H1 (cell line): Measurements from ENCODE around the gene CERT1. TPM values are rescaled to one million over a fixed set of nuclear protein-coding genes. Genes with fewer than 3 reads are reported as not detected.

ENCODE experiments used
- CTCF ChIA-PET: fragments of 300-600 bp; sonication (Branson Sonifier 250); formaldehyde crosslinking; loops from one replicate; lab custom pipeline; 2021; ENCODE audit not compliant: partially characterized antibody; lab: Charles Lee
- POLR2A ChIA-PET: fragments of 300-600 bp; sonication (Branson Sonifier 250); formaldehyde crosslinking; loops from one replicate; lab custom pipeline; 2021; ENCODE audit warnings: inconsistent platforms; ENCODE audit not compliant: partially characterized antibody; lab: Charles Lee
- DNase-seq, 2 experiments: peaks; one replicate each; pipeline versions ENCODE4 v3.0.0 to v3.0.0-alpha.2; 2010 to 2022; ENCODE audit warnings: low spot score in 2 of 2, low read depth in 1 of 2, mixed read lengths in 1 of 2
- FAIRE-seq: peaks from 2 replicates; lab custom pipeline; 2011; peaks lifted over from hg19 to GRCh38; lab: Jason Lieb, UNC
- H2AFZ ChIP-seq: 2 replicates; pipeline ENCODE4 v1.8.1; 2012; ENCODE audit warnings: low read length, inconsistent platforms
- H2AK5ac ChIP-seq: 2 replicates; pipeline ENCODE4 v1.6.1; 2013; ENCODE audit warnings: low read depth, low read length
- H2BK120ac ChIP-seq: replicated peaks from 2 replicates; pipeline ENCODE3; 2013; ENCODE audit warnings: low read depth, low read length, inconsistent platforms
- H2BK12ac ChIP-seq: 2 replicates; pipeline ENCODE4 v1.6.1; 2013; ENCODE audit warnings: low read depth, low read length
- H2BK15ac ChIP-seq: 2 replicates; pipeline ENCODE4 v1.6.1; 2013; ENCODE audit warnings: low read length
- H2BK20ac ChIP-seq: 2 replicates; pipeline ENCODE4 v1.6.1; 2013; ENCODE audit warnings: low read length
- H2BK5ac ChIP-seq: 2 replicates; pipeline ENCODE4 v1.6.1; 2013; ENCODE audit warnings: low read depth, low read length
- H3K14ac ChIP-seq: 2 replicates; pipeline ENCODE4 v1.6.1; 2013; ENCODE audit warnings: inconsistent platforms; ENCODE audit not compliant: insufficient read length
- H3K18ac ChIP-seq: 2 replicates; pipeline ENCODE4 v1.6.1; 2013; ENCODE audit warnings: low read length; ENCODE audit errors: extremely low read depth
- H3K23ac ChIP-seq: 2 replicates; pipeline ENCODE4 v1.6.1; 2013; ENCODE audit warnings: inconsistent platforms; ENCODE audit not compliant: insufficient read length
- H3K23me2 ChIP-seq: 2 replicates; pipeline ENCODE4 v1.6.1; 2013; ENCODE audit warnings: low read depth, low read length
- H3K27ac ChIP-seq: 2 replicates; pipeline ENCODE4 v1.6.1; 2011; ENCODE audit warnings: low read depth, low read length, inconsistent platforms
- H3K27me3 ChIP-seq, 4 experiments: replicated peaks in 1 of 4; 1 replicate in 1 of 4; 2 replicates in 3 of 4; pipeline versions ENCODE4 v1.6.1 to v1.8.1; 2011 to 2013; ENCODE audit warnings: low read length in 3 of 4, mild to moderate bottlenecking in 3 of 4, inconsistent platforms in 2 of 4, mixed read lengths in 2 of 4, moderate library complexity in 1 of 4; ENCODE audit not compliant: control insufficient read depth in 3 of 4, insufficient read depth in 3 of 4; ENCODE audit errors: extremely low read depth in 1 of 4
- H3K36me3 ChIP-seq, 4 experiments: 2 replicates each; pipeline versions ENCODE4 v1.6.1 to v1.8.1; 2011 to 2013; ENCODE audit warnings: mild to moderate bottlenecking in 4 of 4, low read length in 3 of 4, moderate library complexity in 2 of 4, control low read depth in 1 of 4, inconsistent platforms in 1 of 4; ENCODE audit not compliant: insufficient read depth in 4 of 4, control insufficient read depth in 2 of 4
- H3K4ac ChIP-seq: replicated peaks from 2 replicates; pipeline ENCODE3; 2013; ENCODE audit warnings: low read length, low read depth, mixed read lengths, inconsistent platforms; ENCODE audit not compliant: insufficient read length
- H3K4me1 ChIP-seq, 4 experiments: replicated peaks in 1 of 4; 1 replicate in 1 of 4; 2 replicates in 3 of 4; pipeline versions ENCODE4 v1.6.1 to v1.8.1; 2011 to 2013; ENCODE audit warnings: low read length in 3 of 4, inconsistent platforms in 2 of 4, mixed read lengths in 1 of 4; ENCODE audit not compliant: insufficient read depth in 4 of 4, control insufficient read depth in 3 of 4
- H3K4me2 ChIP-seq, 2 experiments: 2 replicates each; pipeline versions ENCODE4 v1.6.1 to v1.8.1; 2011 to 2013; ENCODE audit warnings: low read depth in 2 of 2, low read length in 2 of 2, control low read depth in 1 of 2, inconsistent platforms in 1 of 2, mild to moderate bottlenecking in 1 of 2; ENCODE audit not compliant: insufficient read depth in 1 of 2
- H3K4me3 ChIP-seq, 4 experiments: fragments of 200-600, 300-600 bp in 1 of 4; sonication (generic), shearing (Covaris generic), sonication (Bioruptor Twin) in 1 of 4; 2 replicates each; pipeline versions ENCODE4 v1.5.1 to v1.8.1; 2011 to 2016; ENCODE audit warnings: low read length in 4 of 4, low read depth in 3 of 4, control low read depth in 2 of 4, inconsistent platforms in 2 of 4, mild to moderate bottlenecking in 2 of 4, mixed read lengths in 1 of 4, moderate library complexity in 1 of 4; ENCODE audit not compliant: insufficient read depth in 2 of 4; ENCODE audit errors: extremely low read depth in 1 of 4
- H3K56ac ChIP-seq: replicated peaks from 2 replicates; pipeline ENCODE3; 2013; ENCODE audit warnings: low read depth, mild to moderate bottlenecking, mixed read lengths, low read length, inconsistent platforms; ENCODE audit not compliant: insufficient read length
- H3K79me1 ChIP-seq: 2 replicates; pipeline ENCODE4 v1.6.1; 2013; ENCODE audit warnings: low read depth, low read length, control low read depth
- H3K79me2 ChIP-seq, 2 experiments: 2 replicates each; pipeline versions ENCODE4 v1.6.1 to v1.8.1; 2012 to 2013; ENCODE audit warnings: low read length in 2 of 2, mild to moderate bottlenecking in 2 of 2, inconsistent platforms in 1 of 2; ENCODE audit not compliant: insufficient read depth in 2 of 2, control insufficient read depth in 1 of 2
- H3K9ac ChIP-seq, 4 experiments: replicated peaks in 1 of 4; 1 replicate in 1 of 4; 2 replicates in 3 of 4; pipeline versions ENCODE4 v1.6.1 to v1.8.1; 2011 to 2013; ENCODE audit warnings: low read depth in 3 of 4, low read length in 3 of 4, control low read depth in 2 of 4, mild to moderate bottlenecking in 2 of 4, moderate library complexity in 2 of 4, inconsistent platforms in 1 of 4; ENCODE audit errors: extremely low read depth in 1 of 4
- H3K9me3 ChIP-seq, 2 experiments: 2 replicates each; pipeline versions ENCODE4 v1.6.1 to v1.8.1; 2012 to 2013; ENCODE audit warnings: mild to moderate bottlenecking in 2 of 2, moderate library complexity in 2 of 2, control low read depth in 1 of 2, inconsistent platforms in 1 of 2, low read depth in 1 of 2, low read length in 1 of 2, mixed read lengths in 1 of 2; ENCODE audit not compliant: insufficient read depth in 2 of 2
- H4K20me1 ChIP-seq, 2 experiments: replicated peaks in 1 of 2; 2 replicates each; pipeline versions ENCODE3 to v1.8.1; 2011 to 2013; ENCODE audit warnings: inconsistent platforms in 2 of 2, low read length in 2 of 2, mild to moderate bottlenecking in 1 of 2; ENCODE audit not compliant: insufficient read depth in 2 of 2, control insufficient read depth in 1 of 2
- H4K5ac ChIP-seq: 2 replicates; pipeline ENCODE4 v1.6.1; 2013; ENCODE audit warnings: low read length, low read depth, mixed read lengths, inconsistent platforms; ENCODE audit not compliant: insufficient read length
- H4K8ac ChIP-seq: 2 replicates; pipeline ENCODE4 v1.8.0; 2013; ENCODE audit warnings: mild to moderate bottlenecking, moderate library complexity, low read length, inconsistent platforms; ENCODE audit not compliant: insufficient read depth; ENCODE audit errors: extremely low read depth
- H4K91ac ChIP-seq: replicated peaks from 2 replicates; pipeline ENCODE3; 2013; ENCODE audit warnings: low read length, mixed read lengths, inconsistent platforms; ENCODE audit not compliant: insufficient read length
- JUN ChIP-seq: IDR thresholded peaks from 2 replicates; pipeline ENCODE4 v1.6.1; 2011; ENCODE audit warnings: low read depth, mild to moderate bottlenecking, improper control_type of control experiment, low read length
- MAFK ChIP-seq: IDR thresholded peaks from 2 replicates; pipeline ENCODE4 v1.6.1; 2012; ENCODE audit warnings: low read depth, mild to moderate bottlenecking, improper control_type of control experiment, low read length
- POLR2A ChIP-seq, 2 experiments: IDR thresholded peaks; 1 replicate in 1 of 2; 2 replicates in 1 of 2; pipeline ENCODE4 v1.6.1; 2011; ENCODE audit warnings: low read depth in 2 of 2, low read length in 2 of 2, mild to moderate bottlenecking in 2 of 2; ENCODE audit errors: control extremely low read depth in 1 of 2
- RAD21 ChIP-seq, 2 experiments: IDR thresholded peaks in 1 of 2; conservative IDR thresholded peaks in 1 of 2; 2 replicates each; pipeline ENCODE4 v1.6.1; 2011; ENCODE audit warnings: low read depth in 2 of 2, low read length in 2 of 2, improper control_type of control experiment in 1 of 2, inconsistent platforms in 1 of 2, mild to moderate bottlenecking in 1 of 2, moderate library complexity in 1 of 2
- SAP30 ChIP-seq: fragments of 300-600 bp; sonication (generic); IDR thresholded peaks from 2 replicates; pipeline ENCODE4 v1.7.1; 2012; ENCODE audit warnings: low read length, moderate library complexity, mild to moderate bottlenecking, inconsistent platforms; ENCODE audit not compliant: insufficient read depth, insufficient replicate concordance
- SIN3A ChIP-seq, 2 experiments: IDR thresholded peaks in 1 of 2; conservative IDR thresholded peaks in 1 of 2; 2 replicates each; pipeline ENCODE4 v1.6.1; 2011 to 2012; ENCODE audit warnings: low read length in 2 of 2, improper control_type of control experiment in 1 of 2, low read depth in 1 of 2, mild to moderate bottlenecking in 1 of 2
- TAF7 ChIP-seq: optimal IDR thresholded peaks from 2 replicates; pipeline ENCODE3; 2011; ENCODE audit warnings: low read depth, mild to moderate bottlenecking, inconsistent platforms, low read length, moderate library complexity, borderline replicate concordance
- WGBS, 2 experiments: shearing (Covaris generic) in 1 of 2; methylation state at CpG; one replicate each; pipeline versions ENCODE4 v1.1.6 to v1.1.7; 2013 to 2015; ENCODE audit warnings: low lambda C conversion rate in 2 of 2, mixed read lengths in 2 of 2, inconsistent platforms in 1 of 2, low coverage in 1 of 2, missing lambda C conversion rate in 1 of 2; ENCODE audit not compliant: insufficient replicate concordance in 2 of 2, insufficient coverage in 1 of 2, insufficient read length in 1 of 2; ENCODE audit errors: extremely low coverage in 1 of 2, missing lambda C conversion rate in 1 of 2; 5-methylcytosine and 5-hydroxymethylcytosine counted together
- polyA plus RNA-seq, 7 experiments: library from polyadenylated mRNA; depleted of rRNA in 3 of 7; stranded (reverse) in 5 of 7; unstranded in 2 of 7; fragments of >200 nt in 5 of 7; fragments of 200-250 nt in 2 of 7; gene quantifications; 1 replicate in 5 of 7; 2 replicates in 1 of 7; 4 replicates in 1 of 7; pipeline versions ENCODE4 v1.2.1 to v1.2.3, GENCODE V29; 2011 to 2013; ENCODE audit warnings: missing spikeins in 2 of 7, mixed read lengths in 2 of 7
- total RNA-seq: library from RNA; stranded (reverse); fragmentation: NEBNext Ultra II Directional; extraction: Animal tissue kit (Norgen Biotek cat#: 25700); gene quantifications from 2 replicates; pipeline ENCODE4 v1.2.1, GENCODE V29; 2021

Gene CERT1
- total and polyA plus RNA-seq, 2 of the 8 experiments (the other 6 are each of a cell fraction or from before 2014, with no cell fraction given), result 7.8 to 55.3 TPM

- no peak overlapping the region for H2BK12ac ChIP-seq
- H3K36me3 ChIP-seq, result peaks cover 30 to 65% (median 47%) of the 10 kb centered on the region in 4 experiments
- no peaks in the 10 kb centered on the region for H3K79me1 ChIP-seq
- no peaks in the 10 kb centered on the region for H3K79me2 ChIP-seq
- no peak overlapping the region for H2BK20ac ChIP-seq
- no peak overlapping the region for H3K23ac ChIP-seq
- CTCF ChIA-PET, result interaction anchor here (1.0 kb wide), 1 partner anchor 155 kb away, joined by 4 read pairs; no protein-coding TSS in a partner anchor
- H3K56ac ChIP-seq, result no peak overlapping the region
- H3K4ac ChIP-seq, result no peak overlapping the region
- H3K23me2 ChIP-seq, result no peaks in the 10 kb centered on the region
- 94% methylated on average over 4 of the region's 4 CpGs; no CpG with 5 or more reads in 1 of the 2 experiments for whole genome bisulfite sequencing, 2 experiments
- H3K9me3 ChIP-seq, result no peaks in the 10 kb centered on the region
- no peak overlapping the region for H3K9ac ChIP-seq
- no peak overlapping the region for H4K8ac ChIP-seq
- H3K4me3 ChIP-seq, result no peak overlapping the region
- DNase-seq (no peak), FAIRE-seq (no peak)
- no peak overlapping the region for H4K5ac ChIP-seq
- H2AFZ ChIP-seq, result no peak overlapping the region
- no peak overlapping the region for H2BK15ac ChIP-seq
- H3K14ac ChIP-seq, result no peak overlapping the region
- no peak overlapping the region for H2AK5ac ChIP-seq
- no peak overlapping the region for H3K18ac ChIP-seq
- no peak overlapping the region for H3K4me2 ChIP-seq
- no peaks in the 10 kb centered on the region for H3K27me3 ChIP-seq
- H3K27ac ChIP-seq, result no peak overlapping the region
- TF ChIP-seq POLR2A (IDR thresholded peaks at IDR 0.05; ENCODE audit: control extremely low read depth in 1 of 2, low read depth in 2 of 2, low read length in 2 of 2), result no peak
- no peak for TF ChIP-seq JUN
- TF ChIP-seq SIN3A (conservative IDR thresholded peaks at IDR 0.05 in 1 of 2, IDR thresholded peaks at IDR 0.05 in 1 of 2; ENCODE audit: low read depth in 1 of 2, low read length in 2 of 2), result no peak
- no peak for TF ChIP-seq MAFK
- no peak for TF ChIP-seq SAP30
- TF ChIP-seq TAF7, result no peak
- no peak for TF ChIP-seq RAD21 (IDR thresholded peaks at IDR 0.05 in 1 of 2, conservative IDR thresholded peaks at IDR 0.05 in 1 of 2; ENCODE audit: low read depth in 2 of 2, low read length in 2 of 2)
- POLR2A ChIA-PET, result interaction anchor here (1.2 kb wide), 1 partner anchor 24 kb away, joined by 4 read pairs; the partner anchor contains the start of gene HMGCR
- H2BK120ac ChIP-seq, result no peak overlapping the region
- H3K4me1 ChIP-seq, result no peaks in the 10 kb centered on the region
- H2BK5ac ChIP-seq, result no peak overlapping the region
- no peak overlapping the region for H4K91ac ChIP-seq
- H4K20me1 ChIP-seq, result peaks cover 4 to 9% of the 10 kb centered on the region in 2 experiments
Observed at GRCh38 chr5:75361310-75361709, 150.1 kb downstream of the CERT1 start.
